ENCODE data around the gene SERGEF.

Gene SERGEF

DNA sequence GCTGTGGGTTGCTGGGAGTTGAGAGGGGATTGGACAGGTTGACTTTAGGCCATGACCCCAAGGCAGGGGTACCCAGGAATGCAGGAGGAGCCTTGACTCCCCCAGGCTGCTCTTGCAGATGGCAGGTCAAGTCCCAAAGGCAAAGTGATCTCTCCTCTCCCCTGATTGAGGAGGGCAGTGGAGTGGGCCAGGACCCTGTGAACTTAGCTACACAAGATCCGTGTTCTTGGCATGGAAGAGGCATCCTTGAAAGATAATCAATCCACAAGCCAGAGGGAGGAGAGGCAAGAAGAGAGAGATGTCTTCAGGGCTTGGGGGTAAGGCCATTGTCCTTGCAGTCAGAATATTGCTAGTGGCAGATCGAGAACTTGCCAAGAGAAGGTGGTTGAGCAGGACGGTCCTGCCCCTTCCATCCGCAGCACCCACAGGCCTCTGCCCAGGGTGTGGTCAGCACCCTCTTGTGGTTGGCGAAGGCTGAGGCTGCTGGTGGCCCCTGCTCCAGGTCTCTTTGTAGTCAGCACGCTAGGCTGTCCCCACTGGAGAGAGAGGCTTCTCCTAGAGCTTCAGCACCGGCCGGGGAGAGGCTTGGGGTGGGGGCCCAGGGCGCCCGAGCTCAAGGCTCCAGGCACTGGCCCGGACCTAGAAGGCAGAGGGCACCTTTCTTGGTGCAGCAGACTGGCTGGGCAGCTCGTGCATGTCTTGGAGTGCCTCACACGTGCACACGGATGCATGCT lies 232.8 kb downstream of the SERGEF start:
- no peak for DNase-seq

DNA sequence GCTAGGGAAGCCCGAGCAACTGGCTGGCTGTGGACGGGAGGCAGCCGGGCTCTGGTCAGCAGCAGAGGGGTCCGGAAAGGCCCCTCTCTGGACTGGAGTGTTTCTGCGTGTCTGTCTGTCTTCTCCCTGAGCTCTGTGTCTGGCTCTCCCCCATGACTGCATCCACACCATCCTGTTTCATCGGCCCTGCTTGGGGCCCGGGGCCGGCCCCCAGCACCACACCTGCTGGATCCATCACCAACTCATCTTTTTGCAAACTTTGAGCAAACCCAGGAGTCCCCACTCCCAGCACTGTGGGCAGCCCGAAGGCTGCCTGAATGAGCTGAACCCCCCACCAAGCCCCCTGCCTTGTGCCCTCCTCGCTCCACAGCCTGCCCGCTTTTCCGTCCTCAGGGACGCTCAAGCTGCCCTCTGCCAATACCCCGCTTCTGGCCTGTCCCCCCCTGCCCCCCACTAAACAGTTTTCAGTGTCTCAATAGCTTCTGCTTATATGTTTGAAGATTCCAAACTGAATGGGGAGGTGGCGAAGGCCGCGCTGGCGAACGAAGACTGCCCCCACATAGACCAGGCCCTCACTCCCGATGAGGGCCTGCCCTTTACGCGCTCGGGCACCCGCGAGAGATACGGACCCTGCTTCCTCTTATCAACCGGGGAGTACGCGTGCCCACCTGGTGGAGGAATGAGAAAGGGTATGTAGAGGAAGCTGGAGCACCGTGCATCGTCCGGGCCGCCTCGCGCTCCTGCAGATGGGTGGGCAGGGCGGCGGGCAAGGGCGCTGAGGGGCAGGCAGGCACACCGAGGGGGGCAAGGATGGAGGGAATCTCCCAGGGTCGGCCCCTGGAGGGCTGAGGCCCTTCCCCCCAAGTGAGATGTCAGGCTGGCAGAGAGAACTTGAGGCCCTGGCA lies 233.6 kb downstream of the SERGEF start:
- DNase-seq: no peak

DNA sequence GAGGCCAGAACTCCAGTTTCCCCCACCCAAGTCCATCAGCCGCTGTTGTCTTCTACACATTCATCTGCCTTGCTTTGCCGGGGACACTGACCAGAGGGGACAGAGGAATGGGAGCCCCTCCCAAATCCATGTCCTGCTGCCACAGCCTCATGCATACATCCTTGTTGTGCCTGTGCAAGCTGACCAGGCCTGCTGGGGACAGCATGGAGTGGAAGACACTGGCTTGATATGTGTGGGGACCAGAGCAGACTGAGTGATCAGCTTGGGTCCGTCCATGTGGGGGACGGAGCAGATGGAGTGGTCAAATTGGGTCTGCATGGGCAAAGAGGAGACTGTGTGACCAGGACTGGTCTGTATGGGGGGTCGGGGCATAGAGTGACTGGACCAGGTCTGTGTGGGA lies 234.5 kb downstream of the SERGEF start:
- DNase-seq: no peak

DNA sequence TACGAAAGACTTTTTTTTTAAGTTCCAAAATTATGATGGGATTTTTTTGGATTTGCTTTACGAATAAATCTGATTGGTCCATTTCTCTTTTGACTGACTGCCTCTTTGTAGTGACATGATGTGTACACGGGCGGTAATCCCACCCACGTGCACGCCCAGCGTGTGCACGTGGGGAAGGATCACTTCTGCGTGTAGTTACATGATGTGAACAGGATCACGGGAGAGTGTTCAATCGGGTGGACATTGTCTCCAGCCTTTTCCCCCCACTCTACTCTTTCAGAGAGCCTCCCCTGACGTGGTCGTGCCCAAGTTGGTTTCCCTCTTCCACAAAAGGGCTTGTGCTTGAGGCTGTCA lies 235.1 kb downstream of the SERGEF start:
- no peak for DNase-seq

DNA sequence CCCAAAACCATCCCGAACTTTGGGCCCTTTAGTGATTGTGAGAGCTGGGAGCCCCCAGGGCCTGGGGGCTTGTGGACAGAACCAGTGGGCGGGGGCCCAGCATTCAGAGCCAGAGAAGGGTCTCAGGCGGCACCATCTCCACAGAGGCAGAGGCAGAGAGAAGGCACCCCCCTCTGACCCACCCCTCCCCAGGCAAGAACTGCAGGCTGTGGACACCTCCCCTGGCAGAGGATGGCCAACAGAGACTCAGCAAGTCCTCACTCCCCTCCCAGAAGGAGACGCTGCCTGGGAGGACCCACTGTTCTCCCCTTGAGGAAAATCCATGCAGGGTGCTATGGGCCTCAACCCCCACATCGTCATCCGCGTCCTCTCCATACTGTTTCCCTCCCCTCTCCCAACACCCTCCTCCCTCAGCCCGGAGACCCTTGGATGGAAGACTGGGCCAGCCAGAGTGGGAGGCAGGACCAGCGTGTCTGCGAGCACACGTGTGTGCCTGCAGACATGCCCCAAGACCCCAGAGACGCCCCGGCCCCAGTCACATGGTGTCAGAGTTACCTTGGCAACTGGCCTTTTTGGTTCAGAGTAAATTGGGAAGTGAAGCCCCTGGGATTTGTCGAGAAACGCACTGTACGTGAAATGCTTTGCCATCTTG lies 235.6 kb downstream of the SERGEF start:
- no peak for DNase-seq

DNA sequence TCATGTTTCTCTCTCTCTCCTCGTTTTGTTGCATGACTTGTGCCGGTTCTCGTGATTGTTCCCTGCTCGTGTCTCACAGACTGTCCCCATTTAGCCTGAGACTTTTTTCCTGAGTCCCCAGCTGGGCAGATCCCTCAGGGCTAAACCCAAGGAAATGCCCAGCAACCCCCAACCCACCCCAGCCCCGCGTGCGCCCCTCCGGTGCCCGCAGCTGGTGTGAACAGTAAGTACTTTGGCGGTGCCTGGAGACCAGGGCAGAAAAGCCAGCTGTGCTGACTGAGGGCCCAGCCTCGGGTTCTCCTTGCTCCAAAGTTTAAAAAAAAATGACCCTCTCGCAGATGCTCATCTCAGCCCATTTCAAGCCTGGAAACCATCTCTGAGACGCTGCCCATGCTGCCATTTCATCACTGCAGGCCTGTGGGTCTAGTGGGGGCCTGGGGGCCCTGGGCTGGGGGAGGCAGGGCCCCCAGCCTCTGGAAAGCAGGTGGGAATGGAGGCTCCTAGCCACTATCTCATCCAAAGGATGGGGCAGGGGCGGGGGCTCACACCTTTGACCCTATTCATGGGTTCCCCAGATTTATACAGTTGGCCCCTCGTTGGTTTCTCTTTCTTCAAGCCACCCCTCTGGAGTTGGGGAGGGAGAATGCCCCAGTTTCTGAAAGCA lies 236.5 kb downstream of the SERGEF start:
- no peak for DNase-seq

DNA sequence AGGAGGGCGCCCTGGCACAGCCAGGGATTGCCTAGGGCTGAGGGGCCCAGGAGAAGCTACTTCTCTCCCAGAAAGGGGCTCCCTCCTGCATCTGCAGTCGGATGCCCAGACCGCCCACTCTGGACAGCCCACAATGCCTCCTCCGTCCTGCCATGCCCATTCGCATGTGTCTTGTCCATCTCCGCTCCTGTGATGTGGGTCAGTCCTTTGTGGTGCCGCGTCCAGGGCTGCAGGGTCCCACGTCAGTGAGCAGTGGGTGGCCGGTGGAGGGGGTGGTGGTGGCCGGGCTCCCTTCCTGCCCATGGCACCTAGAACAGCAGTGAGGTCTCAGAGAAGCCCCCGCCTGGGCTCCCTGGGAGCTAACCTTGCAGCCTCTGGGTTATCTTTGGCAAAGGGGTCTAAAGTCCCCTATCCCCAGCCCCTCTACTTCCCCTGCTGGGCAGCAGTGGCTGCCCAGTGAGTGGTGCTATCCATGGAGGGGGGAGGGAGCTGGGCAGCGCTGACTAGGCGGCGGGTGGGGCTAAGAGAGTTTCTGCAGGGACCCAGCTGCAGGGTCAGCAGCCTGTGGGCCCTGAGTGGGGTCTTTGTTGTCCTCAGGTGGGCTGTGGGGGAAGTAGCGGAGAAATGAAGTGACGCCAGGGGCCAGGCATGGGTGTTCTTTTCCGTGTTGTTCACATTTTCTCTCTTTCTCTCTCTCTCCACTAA lies 237.2 kb downstream of the SERGEF start:
- DNase-seq: no peak

DNA sequence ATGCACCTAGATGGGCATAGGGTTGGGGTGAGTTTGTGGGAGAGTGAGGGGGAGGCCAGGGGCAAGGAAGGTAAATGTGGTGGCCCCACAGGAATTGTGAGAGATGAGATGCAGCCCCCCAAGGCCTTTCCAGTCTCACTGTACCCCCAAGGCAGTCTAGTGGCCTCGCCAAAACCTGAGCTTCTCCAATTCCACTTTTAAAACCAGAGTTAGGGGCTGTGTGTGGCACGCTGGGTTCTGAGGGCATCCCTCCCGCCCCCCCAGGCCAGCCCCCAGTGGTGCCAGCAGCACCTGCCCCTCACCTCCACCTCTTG lies 237.9 kb downstream of the SERGEF start:
- no peak for DNase-seq

DNA sequence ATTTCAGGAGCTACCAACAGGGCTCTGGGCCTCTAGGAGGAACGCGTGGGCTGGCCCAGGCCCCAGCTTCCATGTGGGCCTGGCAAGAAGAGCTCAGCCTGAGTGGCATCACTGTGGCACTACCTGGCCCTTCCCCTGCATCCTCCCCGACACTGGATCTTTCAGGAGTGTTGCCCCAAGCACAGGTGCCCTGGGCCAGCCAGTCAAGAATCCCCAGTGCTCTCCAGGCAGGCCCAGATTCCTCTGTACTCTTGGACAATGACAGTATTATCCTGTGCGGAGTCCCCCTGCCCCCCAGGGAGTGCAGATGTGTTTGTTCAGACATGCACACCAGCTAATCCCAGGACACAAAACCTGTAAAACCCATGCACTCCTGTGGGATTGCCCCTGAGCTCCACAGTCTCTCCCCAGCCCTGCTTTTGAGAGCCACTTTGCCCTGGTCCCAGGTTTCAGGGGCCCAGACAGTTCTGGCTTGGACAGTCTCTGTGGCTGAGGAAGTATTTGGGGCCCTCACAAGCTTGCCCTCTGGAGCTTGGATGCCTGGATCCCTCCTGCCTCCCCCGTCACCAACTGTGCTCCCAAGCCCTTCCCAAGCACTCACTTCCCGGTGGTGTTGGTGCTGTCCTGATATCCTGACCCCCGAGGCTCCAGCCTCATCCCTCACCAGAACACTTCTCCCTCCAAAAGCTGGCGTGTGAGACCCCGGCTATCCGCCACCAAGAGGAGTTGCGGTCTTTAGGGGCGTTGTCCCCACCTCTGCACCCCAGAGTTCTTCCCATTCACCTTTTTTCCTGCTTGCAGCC lies 238.4 kb downstream of the SERGEF start:
- no peak for DNase-seq

DNA sequence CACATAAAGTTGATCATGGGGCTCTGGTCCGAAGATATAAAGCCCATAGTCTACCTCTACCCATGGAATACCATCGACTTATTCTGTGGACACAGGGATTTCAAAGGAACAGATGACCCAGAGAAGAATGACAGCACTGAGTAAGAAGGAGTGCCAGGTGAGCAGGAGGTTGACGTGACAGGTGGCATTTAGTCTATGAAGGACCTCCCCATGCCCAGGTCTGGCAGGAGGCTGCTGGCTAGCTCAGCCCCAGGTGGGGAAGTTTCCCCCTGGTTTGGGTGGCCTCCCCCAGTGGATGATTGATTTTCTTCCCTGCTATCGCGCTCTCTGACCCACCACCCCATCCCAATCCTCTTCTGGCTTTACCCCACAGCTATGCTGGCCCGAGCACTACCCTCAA lies 239.2 kb downstream of the SERGEF start:
- no peak for DNase-seq

DNA sequence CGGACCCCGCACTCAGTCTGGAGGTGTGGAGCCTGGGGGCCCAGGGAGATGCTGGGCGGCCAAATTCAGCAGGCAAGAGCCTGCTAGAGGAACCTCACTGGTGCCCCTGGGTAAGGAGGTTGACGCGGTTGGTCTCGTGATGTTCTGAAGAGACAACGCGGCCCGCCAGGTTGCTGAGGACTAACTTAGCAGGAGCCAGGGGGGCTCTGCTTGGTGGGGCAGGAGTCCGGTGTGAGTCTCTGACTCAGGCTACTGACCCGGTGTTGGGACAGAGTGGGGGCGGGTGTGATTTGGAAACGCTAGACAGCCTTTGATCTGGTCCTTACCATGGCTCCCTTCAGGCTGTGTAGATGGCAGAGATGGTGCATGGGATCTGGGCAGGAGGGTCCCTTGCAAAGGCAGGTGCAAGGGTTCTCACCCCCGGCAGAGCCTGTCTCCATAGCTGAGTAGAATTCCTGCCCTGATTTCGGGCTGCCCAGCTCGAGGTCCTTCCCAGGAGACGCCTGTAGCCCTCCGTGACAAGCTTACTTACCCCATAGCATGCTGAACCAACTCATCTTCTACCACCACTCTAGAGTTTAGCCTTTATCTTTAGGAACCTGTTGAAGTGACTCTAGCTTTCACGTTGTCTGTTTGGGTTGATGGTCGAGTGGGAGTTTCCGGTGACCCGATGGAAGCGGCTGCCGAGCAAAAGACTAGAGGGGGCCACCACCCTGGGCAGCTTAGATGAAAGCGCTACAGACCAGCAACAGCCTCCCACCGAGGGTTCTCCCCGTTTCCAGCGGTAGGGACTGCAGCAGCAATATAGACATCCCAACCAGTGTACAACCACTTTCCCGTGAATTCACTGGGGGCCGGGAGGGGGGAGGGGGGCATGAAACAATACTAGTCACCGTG lies 239.9 kb downstream of the SERGEF start:
- DNase-seq: no peak

DNA sequence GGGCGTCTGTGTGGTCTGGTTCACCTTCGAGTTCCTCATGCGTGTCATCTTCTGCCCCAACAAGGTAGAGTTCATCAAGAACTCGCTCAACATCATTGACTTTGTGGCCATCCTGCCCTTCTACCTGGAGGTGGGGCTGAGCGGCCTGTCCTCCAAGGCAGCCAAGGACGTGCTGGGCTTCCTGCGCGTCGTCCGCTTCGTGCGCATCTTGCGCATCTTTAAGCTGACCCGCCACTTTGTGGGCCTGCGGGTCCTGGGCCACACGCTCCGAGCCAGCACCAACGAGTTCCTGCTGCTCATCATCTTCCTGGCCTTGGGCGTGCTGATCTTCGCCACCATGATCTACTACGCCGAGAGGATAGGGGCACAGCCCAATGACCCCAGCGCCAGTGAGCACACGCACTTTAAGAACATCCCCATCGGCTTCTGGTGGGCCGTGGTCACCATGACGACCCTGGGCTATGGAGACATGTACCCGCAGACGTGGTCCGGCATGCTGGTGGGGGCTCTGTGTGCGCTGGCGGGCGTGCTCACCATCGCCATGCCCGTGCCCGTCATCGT lies 240.9 kb downstream of the SERGEF start:
- no peak for DNase-seq

DNA sequence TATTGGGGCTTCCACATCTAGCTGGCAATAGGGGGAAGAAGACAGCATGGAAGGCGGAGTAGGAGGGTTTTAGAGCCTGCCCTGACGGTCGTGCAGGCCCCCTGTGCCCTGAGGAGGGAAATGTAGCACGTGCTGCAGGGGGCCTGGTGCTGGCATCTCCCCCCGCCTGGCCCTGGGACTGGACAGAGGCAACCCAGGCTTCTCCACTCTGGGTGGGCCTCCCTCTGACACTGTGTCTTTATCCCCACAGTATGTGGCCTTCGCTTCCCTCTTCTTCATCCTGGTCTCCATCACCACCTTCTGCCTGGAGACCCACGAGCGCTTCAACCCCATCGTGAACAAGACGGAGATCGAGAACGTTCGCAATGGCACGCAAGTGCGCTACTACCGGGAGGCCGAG lies 241.4 kb downstream of the SERGEF start:
- no peak for DNase-seq

DNA sequence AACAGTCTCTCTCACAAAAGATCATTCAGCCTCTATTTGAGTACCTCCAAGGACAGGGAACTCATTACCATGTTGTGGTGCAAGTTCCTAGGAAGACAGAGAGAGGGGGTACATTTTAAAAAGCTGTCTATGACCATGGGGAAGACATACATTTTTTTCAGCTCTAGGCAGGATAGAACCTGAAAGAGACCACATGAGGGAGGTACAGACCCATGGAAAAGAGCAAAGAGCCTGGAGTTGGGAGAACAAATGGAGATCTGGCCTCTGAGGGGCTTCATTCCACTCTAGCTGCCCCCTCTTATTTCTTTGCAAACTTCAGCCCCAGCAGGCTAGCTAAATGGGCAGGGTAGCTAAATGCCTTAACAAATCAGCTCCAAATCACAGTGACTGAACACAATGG lies 241.9 kb downstream of the SERGEF start:
- DNase-seq: no peak

DNA sequence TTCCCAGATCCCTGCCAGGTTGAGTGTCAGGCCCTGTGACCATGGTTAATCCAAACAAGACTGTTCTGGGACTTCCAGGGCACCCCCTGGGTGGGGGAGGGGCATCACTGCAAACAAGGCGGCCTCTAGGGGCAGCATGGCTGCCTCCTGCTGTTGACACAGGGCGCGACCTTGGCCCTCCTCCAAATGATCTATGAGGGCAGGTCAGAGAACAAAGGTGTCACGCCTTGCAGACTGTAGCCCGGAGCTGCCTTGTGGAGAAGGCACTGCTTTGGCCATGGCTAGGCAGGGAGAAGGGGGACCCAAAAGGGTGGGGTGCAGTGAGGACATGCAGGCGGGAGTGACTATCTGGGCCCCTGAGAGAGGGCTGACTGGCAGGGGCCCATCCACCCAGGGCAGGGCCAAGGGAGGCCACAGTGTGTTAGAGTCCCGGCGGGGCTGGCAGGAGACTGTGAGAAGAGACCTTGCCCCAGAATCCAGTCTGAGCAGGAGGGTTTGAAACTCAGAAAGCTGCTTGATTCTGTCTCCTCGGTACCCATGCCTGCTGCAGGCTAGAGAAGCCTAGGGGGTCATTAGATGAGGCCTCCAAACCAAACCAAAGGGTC lies 242.7 kb downstream of the SERGEF start:
- DNase-seq: no peak

DNA sequence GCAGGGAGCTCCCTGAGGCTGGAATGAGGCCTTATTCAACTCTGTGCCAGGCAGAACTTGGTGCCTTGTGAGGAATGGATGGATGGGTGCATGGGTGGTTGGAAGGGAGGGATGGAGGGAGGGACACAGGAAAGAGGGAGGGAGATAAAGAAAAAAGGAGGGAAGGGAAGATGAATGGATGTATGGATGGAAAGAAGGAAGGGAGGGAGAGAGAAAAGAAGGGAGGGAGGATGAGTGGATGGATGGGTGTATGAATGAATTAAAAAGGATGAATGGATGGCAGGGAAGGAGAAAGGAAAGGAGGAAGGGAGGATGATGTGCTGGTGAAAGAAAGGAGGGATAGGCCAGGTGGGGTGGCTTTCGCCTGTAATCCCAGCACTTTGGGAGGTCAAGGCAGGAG lies 243.6 kb downstream of the SERGEF start:
- DNase-seq: no peak

DNA sequence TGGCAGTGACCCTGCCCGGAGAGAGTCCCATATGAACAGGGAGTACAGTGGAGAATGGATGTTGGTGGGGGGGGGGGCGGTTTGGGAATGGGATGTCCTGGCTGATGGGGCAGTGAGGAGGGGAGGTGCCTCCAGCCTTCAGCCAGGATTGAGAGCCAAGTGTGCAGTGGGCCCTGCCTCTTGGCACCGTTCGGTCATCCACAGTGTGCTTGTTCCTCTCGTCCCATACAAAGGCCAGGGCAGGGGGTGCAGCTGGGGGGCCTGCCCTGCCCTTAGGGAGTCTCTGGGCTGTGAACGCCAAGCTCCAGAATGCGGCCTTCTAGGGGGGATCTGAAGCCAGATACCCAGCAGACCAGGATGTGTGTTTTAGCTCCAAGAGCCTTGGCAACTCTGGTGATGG lies 244.3 kb downstream of the SERGEF start:
- DNase-seq: no peak

DNA sequence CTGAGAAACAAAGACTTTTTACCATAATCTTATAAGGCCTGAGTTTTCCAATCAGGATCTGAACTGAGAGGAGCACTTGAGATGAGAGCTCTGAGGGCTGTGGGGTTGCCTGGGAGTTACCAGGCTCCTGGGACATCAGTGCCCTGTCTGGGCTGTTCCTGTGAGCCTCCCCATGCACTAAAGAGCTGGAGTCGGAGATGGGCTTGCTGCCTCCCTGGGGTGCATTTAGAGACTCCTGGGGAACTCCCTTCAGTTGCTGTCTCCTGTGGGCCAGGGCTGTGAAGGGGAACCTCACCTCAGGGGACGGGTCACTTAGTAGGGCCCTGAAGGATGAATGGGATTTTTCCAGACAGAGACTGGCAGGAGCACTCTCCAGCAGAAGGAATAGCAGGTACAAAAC lies 244.9 kb downstream of the SERGEF start:
- DNase-seq: no peak

DNA sequence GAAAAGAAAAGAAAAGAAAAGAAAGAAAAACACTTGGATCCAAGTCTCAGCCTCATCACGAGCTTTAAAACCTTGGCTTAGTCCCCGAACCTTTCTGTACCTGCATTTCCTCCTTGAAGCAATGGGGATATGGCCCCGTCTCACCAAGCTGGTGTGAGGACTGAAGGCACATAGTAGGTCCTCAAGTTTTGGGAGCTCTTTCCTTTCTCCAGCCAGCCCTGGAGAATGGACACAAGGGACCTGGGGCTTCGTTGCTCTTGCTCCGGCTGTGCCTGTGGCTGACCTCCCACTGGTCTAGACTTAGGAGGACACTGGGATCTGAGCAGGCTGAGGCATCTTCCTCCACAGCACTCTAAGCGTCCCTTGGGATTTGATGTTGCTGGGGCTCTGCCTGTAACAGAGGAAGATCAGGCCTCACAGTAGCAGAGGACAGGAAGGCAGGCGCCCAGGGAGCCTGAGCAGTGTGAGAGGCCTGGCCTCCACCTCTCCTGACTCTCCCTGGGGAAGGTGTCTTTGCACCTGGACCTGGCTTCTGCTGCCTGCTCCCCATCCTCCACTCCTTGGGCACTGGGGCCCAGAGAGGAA lies 245.5 kb downstream of the SERGEF start:
- DNase-seq: no peak

DNA sequence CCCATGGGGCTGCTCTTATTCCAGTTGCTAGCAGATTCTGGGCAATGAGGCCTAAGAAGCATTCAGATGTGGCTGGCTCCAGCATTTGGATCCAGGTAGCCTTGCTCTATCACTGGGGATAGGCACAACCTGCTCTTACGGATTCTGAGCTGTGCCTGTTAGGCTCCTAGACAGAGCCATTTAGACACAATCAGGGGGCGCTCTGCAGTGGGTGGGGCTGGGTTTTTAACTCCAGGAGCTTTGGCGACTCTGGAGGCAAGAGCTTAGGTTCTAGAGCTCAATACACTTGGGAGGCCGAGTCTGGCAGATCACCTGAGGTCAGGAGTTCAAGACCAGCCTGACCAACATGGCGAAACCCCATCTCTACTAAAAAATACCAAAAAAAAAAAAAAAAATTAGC lies 246.3 kb downstream of the SERGEF start:
- no peak for DNase-seq

Measured in stimulated activated naive CD4-positive, alpha-beta T cell (primary cell).